ENCODE measurements around the gene UPF1.

DNA sequence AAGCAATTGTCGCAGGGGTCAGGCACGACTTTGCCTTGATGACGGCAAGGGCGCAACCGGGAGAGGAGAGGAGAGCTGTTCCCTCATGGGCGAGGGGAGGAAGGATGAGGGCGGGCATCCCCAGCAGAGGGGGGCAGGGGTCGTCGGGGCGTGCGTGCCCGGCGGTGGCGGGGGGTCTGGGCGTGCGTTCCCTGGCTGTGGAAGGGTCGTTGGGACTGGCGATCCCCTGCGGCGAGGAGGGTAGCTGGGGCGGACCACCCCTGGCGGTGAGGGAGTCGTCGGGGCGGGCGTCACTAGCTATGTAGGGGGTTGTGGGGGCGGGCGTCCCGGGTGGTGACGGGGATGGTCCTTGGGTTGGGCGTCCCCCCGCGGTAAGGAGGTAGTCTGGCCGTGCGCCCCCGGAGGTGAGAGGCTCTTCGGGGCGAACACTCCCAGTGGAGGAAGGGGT lies 42.3 kb upstream of the UPF1 start:
- TF ChIP-seq, protein P1, sequence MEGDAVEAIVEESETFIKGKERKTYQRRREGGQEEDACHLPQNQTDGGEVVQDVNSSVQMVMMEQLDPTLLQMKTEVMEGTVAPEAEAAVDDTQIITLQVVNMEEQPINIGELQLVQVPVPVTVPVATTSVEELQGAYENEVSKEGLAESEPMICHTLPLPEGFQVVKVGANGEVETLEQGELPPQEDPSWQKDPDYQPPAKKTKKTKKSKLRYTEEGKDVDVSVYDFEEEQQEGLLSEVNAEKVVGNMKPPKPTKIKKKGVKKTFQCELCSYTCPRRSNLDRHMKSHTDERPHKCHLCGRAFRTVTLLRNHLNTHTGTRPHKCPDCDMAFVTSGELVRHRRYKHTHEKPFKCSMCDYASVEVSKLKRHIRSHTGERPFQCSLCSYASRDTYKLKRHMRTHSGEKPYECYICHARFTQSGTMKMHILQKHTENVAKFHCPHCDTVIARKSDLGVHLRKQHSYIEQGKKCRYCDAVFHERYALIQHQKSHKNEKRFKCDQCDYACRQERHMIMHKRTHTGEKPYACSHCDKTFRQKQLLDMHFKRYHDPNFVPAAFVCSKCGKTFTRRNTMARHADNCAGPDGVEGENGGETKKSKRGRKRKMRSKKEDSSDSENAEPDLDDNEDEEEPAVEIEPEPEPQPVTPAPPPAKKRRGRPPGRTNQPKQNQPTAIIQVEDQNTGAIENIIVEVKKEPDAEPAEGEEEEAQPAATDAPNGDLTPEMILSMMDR (IDR thresholded peaks at IDR 0.05) = no peak
- TF ChIP-seq FOXM1 (IDR thresholded peaks at IDR 0.05; ENCODE audit: low read depth) = no peak
- no peak for TF ChIP-seq TEAD4 (IDR thresholded peaks at IDR 0.05; ENCODE audit: borderline replicate concordance, insufficient read depth)
- TF ChIP-seq, protein P2, sequence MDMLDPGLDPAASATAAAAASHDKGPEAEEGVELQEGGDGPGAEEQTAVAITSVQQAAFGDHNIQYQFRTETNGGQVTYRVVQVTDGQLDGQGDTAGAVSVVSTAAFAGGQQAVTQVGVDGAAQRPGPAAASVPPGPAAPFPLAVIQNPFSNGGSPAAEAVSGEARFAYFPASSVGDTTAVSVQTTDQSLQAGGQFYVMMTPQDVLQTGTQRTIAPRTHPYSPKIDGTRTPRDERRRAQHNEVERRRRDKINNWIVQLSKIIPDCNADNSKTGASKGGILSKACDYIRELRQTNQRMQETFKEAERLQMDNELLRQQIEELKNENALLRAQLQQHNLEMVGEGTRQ (IDR thresholded peaks at IDR 0.05; ENCODE audit: borderline replicate concordance, low read depth, low read length) = no peak
- TF ChIP-seq SIN3A (IDR thresholded peaks at IDR 0.05; ENCODE audit: borderline replicate concordance, low read depth, low read length) = no peak
- no peak for TF ChIP-seq EP300 (IDR thresholded peaks at IDR 0.05; ENCODE audit: borderline replicate concordance in 1 of 2, low read depth in 1 of 2, low read length in 1 of 2)
- TF ChIP-seq NFIC (IDR thresholded peaks at IDR 0.05; ENCODE audit: borderline replicate concordance) = no peak
- TF ChIP-seq POLR2AphosphoS5 (IDR thresholded peaks at IDR 0.05; ENCODE audit: low read depth, low read length) = no peak
- TF ChIP-seq, protein P3, sequence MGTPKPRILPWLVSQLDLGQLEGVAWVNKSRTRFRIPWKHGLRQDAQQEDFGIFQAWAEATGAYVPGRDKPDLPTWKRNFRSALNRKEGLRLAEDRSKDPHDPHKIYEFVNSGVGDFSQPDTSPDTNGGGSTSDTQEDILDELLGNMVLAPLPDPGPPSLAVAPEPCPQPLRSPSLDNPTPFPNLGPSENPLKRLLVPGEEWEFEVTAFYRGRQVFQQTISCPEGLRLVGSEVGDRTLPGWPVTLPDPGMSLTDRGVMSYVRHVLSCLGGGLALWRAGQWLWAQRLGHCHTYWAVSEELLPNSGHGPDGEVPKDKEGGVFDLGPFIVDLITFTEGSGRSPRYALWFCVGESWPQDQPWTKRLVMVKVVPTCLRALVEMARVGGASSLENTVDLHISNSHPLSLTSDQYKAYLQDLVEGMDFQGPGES (IDR thresholded peaks at IDR 0.05; ENCODE audit: low read depth, low read length) = no peak
- no peak for TF ChIP-seq NRF1 (IDR thresholded peaks at IDR 0.05; ENCODE audit: low read depth, low read length)
- TF ChIP-seq RAD21 (IDR thresholded peaks at IDR 0.05; ENCODE audit: low read length) = no peak
- TF ChIP-seq, protein P4, sequence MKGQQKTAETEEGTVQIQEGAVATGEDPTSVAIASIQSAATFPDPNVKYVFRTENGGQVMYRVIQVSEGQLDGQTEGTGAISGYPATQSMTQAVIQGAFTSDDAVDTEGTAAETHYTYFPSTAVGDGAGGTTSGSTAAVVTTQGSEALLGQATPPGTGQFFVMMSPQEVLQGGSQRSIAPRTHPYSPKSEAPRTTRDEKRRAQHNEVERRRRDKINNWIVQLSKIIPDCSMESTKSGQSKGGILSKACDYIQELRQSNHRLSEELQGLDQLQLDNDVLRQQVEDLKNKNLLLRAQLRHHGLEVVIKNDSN (IDR thresholded peaks at IDR 0.05; ENCODE audit: borderline replicate concordance, low read depth) = no peak

Measured in SK-N-SH (cell line).